Activated T-helper 9 cell treated with anti-CD3 and anti-CD28 coated beads, Interleukin-2, amount 50 U/mL, for 16 hours (primary cell): ENCODE data around the gene S100A9.
"Not testable (repeated sequence)": the region's sequence is repeated elsewhere in the genome, so short reads cannot be mapped to it uniquely, and the experiment has no call there.

Experiments
- DNase-seq: peaks from one replicate; pipeline ENCODE4 v3.0.0-alpha.2; 2020; ENCODE audit warnings: low read depth

S100A9 gene

GRCh38 chr1:153357853-153358690 is at the start of gene S100A9:
Gene S100A9 (plus strand): TSS chr1:153357854. CDS start chr1:153358284, 430 bp downstream.
- no peak for DNase-seq

- no peak for DNase-seq
These were observed 49.1 kb upstream of the S100A9 start for GRCh38 chr1:153308540-153308939.

GRCh38 chr1:153309441-153309840 is 48.2 kb upstream of the S100A9 start:
- no peak for DNase-seq

GRCh38 chr1:153310526-153310925 is 47.1 kb upstream of the S100A9 start:
- no peak for DNase-seq

GRCh38 chr1:153312570-153313186 is 45.0 kb upstream of the S100A9 start, which contains the start of gene PGLYRP3:
Gene PGLYRP3 (minus strand): TSS chr1:153312952. CDS start chr1:153310665, 2,287 bp downstream.
- no peak for DNase-seq

GRCh38 chr1:153313288-153313687 is 44.4 kb upstream of the S100A9 start:
- no peak for DNase-seq

GRCh38 chr1:153314388-153314787 is 43.3 kb upstream of the S100A9 start:
- DNase-seq, result not testable (repeated sequence)

- DNase-seq, result not testable (repeated sequence)
These were observed 41.6 kb upstream of the S100A9 start for GRCh38 chr1:153316013-153316412.

- not testable (repeated sequence) for DNase-seq
These were observed 39.5 kb upstream of the S100A9 start for GRCh38 chr1:153318145-153318544.

- DNase-seq, result no peak
These were observed 35.1 kb upstream of the S100A9 start for GRCh38 chr1:153322568-153322967.

GRCh38 chr1:153324912-153325311 is 32.7 kb upstream of the S100A9 start:
- no peak for DNase-seq

- no peak for DNase-seq
These were observed 23.8 kb upstream of the S100A9 start for GRCh38 chr1:153333902-153334301.

- no peak for DNase-seq
These were observed 21.0 kb upstream of the S100A9 start for GRCh38 chr1:153336650-153337049.

GRCh38 chr1:153337980-153338853 is 19.4 kb upstream of the S100A9 start:
- DNase-seq, result no peak

GRCh38 chr1:153339802-153340201 is 17.9 kb upstream of the S100A9 start:
- DNase-seq, result no peak

GRCh38 chr1:153340356-153340755 is 17.3 kb upstream of the S100A9 start:
- no peak for DNase-seq

- DNase-seq, result no peak
These were observed 16.2 kb upstream of the S100A9 start for GRCh38 chr1:153341431-153341934.

- DNase-seq, result no peak
These were observed 15.5 kb upstream of the S100A9 start for GRCh38 chr1:153342178-153342577.

GRCh38 chr1:153343040-153343681 is 14.5 kb upstream of the S100A9 start:
- DNase-seq, result no peak

- no peak for DNase-seq
These were observed 13.6 kb upstream of the S100A9 start for GRCh38 chr1:153343811-153344717.

GRCh38 chr1:153344718-153345025 is 13.0 kb upstream of the S100A9 start:
- DNase-seq, result no peak
